Fibroblast of skin of right biceps (primary cell): ENCODE measurements around the gene COX15.
"Not testable (repeated sequence)": the region's sequence is repeated elsewhere in the genome, so short reads cannot be mapped to it uniquely, and the experiment has no call there.

ENCODE experiments used
- DNase-seq: peaks from one replicate; pipeline ENCODE4 v3.0.0-alpha.2; 2013

The COX15 gene

DNA sequence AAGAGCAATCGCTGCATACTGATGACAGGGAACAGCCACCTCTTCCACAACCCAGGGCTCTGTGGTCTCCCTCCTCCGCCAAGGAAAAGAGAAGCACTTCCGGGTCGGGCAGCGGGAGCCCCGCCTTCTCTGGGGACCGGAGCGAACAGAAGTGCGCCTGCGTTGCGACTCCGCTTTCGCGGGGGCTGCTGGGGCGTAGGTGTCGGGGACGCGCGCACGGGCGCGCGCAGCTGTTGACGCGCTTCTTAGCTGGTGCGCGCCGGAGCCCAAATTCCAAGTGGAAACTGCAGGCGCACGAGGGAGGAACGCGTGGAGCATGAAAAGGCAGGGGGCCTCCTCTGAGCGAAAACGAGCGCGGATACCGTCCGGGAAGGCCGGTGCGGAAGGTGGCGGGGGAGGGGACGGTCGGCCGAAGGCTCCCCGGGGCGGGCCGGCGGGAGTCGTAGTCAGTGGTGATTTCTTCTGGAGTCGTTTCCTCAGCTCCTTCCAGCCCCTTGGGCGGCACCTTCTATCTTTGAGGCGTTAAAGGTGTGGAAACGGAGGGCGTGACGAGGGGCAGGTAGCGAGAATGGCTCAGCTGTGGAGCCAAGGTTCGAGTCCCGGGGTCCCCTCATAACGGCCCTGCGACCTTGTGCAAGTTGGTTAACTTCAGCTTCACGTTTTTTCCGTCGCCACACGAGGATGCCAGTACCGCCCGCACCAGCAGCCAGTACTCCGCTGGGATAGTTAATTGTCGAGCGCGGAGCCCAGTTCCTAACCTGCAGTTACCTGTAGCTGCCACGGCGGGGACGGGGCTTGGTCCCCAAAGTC is at the start of gene COX15, which contains the start of gene CUTC:
Gene COX15, minus strand, starts transcription at position 95 of the 810 bp plus-strand sequence. Its CDS starts 78 bp downstream, at position 17.
Gene CUTC, plus strand, starts transcription at position 202 of the 810 bp plus-strand sequence. Its CDS starts 115 bp downstream, at position 317.
- peak; percentile 96 for DNase-seq

DNA sequence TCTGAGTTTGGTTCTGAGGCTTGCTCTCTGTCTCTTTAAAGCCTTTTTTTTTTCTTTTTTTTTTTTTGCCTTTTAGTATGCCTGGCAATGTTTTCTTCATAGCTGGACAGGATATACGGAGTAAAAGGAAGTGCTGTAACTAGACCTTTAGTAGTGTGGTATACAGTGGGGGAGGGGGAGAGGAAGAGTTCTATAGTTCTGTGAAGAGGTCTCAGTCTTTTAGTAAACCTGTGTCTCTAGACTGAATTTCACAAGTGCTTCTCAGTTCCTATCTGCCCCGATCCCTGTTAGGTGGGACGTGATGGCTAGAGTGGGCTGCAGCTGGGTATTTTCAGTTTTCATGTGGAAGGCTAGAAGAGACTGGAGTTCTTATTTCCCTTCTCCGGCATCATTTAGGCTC is 47.4 kb upstream of the COX15 start:
- peak; percentile 84 for DNase-seq

DNA sequence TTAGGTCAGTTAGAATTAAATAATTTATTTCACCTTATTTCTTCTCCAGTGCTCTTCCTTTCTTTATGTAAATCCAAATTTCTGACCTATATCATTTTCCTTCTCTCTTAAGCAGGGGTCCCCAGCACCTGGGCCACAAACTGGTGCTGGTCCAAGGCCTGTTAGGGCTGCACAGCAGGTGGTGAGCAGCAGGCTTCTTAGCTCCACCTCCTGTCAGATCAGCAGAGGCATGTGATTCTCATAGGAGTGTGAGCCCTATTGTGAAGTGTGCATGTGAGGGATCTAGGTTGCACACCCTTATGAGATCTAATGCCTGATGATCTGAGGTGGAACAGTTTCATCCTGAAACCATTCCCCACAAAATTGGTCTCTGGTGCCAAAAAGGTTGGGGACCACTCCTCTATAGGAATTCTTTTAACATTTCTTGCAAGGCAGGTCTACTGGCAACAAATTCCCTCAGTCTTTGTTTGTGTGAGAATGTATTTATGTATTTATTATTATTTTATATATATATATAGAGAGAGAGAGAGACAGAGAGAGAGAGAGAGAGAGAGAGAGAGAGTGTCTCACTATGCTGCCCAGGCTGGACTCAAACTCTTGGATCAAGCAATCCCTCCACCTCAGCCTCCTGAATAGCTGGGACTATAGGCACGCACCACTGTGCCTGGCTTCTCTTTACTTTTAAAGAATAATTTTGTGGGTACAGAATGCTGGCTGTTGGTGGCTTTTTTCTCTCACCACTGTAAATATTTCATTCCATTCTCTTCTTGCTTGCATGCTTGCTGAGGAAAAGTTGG is 46.2 kb upstream of the COX15 start:
- DNase-seq: no peak

DNA sequence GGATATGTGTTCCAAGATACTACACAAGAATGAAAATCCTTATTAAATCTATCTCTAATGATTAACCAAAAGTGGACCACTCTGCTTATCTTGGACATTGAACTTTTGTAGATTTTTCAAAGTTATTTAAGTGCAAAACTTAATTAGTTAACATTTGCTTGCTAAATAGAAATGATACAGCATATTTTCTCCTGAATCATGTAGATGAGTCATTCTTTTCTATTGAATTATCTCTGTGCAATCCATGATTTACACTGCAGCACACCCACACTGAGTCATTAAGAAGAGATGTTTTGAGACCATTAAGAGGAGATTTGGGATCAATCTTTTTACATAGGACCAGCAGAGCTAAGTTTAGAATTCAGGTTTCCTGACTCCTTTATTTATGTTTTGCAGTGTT is 43.9 kb upstream of the COX15 start:
- DNase-seq: peak; percentile 93

DNA sequence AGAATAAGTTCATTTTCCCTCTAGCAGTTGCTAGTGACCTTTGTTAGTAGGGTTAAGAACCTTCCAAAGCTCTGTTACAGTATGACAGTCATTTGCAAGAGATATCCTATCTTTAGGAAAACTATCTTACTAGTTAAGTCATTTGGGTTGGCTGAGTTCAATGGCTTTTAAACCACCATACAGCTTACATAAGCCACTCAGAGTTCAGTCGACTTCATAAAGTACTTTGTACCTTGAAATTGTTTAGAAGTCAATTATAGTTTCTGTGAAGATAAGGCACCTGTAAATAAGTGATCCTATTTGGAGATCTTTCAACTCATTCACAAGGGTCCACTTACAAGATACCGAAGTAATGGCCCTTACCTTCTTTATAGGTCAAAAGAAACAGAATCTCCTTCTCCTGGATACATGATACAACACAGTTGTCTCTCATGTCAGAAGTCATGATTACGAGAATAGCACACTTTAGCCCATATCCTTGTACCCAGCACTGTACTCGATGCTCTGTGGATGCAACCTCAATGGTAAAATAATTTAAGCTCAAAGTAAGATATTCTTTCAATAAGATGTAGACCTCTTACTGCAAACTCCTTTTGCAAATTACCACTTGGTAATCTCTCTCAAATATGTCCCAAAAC is 38.6 kb upstream of the COX15 start:
- no peak for DNase-seq

DNA sequence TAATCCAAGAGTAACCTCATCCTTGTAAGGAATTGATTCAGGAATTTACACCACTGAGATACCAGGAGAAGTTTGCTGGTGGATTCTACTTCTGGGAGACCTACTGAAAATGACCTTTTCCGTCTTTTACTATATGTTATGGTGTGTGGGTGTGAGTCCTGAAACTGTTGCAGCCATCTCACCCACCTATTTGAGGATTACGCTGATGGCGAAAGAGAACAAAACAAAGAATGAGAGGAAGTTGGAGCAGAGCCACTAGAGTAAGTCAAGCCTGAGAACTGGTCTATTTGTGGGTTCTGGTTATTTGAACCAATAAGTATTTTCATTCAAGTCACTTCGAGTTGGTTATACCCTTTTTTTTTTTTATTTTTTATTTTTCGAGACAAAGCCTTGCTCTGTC is 37.8 kb upstream of the COX15 start:
- DNase-seq: no peak

DNA sequence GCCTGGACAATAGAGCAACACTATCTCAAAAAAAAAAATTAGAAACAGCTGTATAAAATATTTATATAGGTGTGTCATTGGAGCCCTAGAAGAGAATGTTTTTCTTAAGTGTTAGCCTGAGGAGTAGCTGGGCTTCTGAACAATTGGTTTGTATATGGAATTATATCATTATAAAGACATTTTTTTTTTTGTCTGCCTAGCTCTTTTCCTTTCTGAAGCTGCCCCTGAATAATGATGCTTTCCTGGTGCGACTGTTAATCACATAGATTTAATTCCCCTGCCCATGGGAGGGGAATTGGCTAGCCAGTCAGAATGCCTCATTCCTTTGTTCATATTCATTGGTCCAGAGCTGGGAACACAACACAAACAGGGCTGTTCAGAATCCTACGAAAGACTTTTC is 36.6 kb upstream of the COX15 start:
- peak; percentile 59 for DNase-seq

DNA sequence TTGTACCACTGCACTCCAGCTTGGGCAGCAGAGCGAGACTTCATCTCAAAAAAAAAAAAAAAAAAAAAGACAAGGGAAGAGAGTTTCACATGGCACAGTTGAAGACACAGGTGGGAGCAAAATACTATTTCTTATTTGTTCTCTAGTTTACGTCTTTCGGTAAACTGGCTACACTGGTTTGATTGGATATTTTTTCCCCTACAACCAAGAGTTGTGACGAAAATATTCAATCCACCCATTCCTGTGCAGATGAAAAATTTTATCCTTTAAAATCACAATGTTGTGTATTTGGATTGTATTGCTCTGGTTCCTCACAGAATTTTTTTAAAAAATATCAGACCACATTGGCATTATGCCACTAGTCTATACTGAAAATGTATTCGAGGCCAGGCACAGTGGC is 36.0 kb upstream of the COX15 start:
- no peak for DNase-seq

DNA sequence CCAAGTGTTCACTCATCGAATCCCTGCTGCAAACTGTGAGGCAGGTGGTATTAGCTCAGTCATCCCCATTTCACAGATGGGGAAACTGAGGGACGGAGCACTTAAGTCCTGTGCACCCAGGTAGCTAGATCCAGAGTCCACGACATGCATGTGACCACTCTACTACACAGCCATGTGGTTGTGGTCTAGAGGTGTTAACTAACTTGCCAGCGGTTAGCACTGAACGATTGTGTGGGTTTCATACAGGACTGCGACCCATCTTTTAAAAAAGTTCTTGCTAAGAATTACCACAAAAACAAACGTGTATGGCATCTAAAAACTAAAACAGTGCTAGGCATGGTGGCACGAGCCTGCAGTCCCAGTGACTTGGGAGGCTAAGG is 34.4 kb upstream of the COX15 start:
- DNase-seq: no peak

DNA sequence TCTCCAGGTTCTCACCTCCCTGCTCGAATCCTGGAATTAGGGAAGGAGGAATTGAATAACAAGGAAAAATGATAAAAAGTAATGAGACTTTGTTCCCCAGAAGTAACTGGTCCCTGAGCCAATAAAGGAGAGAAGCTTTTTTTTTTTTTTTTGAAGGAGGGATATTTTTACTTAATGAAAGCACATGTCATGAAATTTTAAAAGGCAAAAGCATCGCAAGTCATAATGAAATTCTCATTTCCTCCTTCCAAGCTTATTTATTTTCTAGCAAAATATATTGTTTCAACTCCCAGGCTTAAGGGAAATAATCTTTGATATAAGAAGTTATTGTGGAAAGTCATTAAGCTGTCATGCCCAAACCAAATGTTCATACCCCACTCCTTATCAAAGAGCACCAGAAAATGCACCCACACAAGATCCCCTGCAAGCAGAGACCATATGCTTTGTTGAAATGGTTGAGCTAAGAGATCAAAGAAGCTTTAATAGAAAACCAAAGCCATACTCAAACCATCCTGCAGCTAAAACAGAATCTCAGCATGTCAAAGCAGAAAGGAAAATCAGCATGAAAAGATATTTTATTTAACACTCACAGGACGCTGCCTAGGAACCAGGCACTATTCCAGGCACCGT is 33.9 kb upstream of the COX15 start:
- no peak for DNase-seq

DNA sequence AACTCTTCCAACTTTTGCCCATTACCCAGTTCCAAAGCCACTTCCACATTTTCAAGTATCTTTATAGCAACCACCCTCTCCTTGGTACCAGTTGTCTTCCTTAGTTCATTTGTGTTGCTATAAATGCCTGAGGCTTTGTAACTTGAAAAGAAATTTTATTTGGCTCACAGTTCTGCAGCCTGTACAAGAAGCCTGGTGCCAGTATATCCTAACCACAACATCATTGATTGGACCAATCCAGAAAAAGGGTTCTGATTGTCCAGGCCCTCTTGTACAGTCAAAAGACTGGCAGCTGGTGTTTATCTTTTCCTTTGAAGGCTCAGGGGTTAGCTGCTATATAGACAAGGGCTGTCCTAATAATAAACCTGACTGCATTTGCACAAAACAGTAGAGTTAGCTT is 29.4 kb upstream of the COX15 start:
- no peak for DNase-seq

DNA sequence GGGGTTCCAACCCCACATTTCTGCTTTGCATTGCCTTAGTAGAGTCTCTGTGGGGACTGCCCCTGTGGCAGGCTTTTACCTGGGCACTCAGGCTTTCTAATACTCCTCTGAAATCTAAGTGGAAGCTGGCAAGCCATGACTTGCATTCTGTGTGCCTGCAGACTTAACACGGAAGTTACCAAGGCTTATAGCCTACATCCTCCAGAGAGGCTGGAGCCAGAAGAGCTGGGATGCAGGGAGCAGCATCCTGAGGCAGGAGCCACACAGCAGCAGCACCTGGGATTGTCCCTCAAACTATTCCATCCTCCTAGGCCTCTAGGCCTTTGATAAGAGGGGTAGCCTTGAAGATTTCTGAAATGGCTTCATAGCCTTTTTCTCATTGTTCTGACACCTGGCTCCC is 28.4 kb upstream of the COX15 start:
- DNase-seq: no peak

DNA sequence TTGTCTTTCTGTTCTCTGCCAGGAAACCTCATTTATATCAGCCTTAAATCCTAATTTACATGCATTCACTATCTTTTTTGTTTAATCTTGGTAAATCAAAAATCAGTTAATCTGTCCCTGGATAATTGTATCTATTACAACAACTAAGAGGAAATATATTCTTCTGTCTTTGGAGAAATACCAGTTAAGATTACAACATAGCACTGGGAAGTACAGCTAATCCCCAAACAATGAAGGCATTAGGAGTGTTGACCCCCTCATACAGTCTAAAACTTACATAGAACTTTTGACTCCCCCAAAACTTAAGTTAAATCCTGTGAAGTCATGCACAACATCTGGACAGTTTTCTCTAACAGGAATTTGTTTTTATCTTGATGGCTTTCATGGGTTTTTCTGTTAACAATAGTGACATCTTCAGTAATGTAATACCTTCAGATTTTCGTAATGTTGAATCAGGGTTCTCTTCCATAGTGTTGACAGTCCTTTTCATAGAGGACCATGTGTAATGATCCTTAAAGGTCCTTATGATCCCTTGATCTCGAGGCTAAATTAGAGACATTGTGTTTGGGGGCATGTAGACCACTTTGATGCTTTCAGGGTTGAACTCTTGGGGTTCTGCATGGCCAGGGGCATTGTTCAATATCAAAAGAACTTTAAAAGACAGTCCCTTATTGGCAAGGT is 26.4 kb upstream of the COX15 start:
- no peak for DNase-seq

DNA sequence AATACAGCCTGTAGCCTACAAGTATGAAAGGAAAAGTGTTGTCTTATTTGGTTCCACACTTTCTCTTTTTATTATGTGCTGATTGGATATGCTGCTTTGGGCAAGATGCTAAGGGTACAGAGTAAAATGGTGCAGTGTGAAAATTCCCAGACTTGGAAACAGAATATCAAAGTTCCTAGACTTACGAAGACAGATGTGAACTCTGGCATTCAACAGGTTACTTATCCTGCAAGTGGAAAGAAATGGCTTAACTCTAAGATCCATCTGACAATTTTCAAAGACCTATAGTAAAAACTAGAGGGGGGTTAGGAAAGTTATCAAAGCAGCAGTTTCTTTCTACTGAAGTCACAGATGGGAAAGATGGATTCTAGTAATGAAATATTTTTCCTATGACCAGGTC is 24.2 kb upstream of the COX15 start:
- no peak for DNase-seq

DNA sequence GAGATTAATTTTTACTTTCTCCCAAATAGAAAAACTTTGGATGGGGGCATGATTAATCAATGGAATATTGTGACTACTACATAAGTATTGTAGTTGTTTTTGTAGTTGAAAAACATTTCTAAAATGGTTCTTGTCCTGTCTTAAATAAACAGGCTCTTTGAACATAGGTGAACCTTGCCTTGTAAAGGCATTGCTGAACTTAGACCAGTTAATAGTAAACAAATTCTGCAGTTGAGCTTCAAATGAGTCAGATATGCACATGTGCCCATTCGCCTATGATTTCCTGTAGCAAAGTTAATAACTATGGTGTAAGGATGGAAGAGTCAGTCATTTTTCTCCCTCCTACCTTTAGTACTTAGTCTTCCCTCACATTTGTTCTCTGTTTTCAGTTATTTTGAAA is 22.7 kb upstream of the COX15 start:
- no peak for DNase-seq

DNA sequence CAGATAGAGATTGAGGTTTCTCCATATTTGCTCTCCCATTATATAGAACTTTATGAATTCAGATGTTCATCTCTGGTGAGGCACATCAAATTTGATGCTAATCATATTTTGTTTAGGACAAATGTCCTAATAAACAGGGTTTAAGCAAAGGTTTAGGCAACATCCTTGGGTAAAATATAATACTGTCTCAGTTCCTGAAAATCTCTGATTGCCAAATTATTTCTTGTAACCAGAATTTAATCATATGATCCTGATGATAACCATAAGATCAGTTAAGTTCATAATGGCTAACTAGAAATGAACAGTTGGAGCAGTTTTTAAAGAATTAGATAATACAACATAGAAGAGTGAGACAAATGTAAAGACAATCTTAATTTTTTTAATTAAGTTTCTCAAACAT is 18.7 kb upstream of the COX15 start:
- no peak for DNase-seq

DNA sequence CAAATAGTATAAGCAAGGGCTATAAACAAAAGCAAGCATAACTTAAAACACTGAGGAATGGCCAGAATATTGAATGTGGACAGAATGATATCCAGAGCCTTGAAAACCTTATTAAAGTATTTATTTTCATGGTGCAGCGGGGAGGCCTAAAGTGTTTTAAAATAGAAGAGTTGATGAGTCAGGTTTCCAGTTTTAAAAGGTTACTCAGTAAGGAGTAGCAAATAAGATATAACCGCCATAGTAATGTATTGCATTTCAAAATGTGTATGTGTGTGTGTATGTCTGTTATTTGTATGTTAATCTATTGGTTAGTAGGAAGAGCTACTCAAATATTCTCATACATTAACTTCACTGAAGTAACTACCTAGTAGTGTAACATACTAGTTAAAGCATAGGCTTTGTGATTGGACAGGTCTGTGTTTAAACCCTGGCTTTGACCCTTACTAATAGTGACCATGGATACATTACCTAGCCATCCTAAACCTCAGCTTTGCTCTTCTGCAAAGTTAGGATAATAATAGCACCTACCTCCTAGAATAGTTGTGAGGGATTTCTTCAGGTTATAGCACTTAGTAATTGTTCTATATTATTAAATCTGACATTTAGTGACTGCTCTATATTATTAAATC is 17.0 kb upstream of the COX15 start:
- DNase-seq: no peak

DNA sequence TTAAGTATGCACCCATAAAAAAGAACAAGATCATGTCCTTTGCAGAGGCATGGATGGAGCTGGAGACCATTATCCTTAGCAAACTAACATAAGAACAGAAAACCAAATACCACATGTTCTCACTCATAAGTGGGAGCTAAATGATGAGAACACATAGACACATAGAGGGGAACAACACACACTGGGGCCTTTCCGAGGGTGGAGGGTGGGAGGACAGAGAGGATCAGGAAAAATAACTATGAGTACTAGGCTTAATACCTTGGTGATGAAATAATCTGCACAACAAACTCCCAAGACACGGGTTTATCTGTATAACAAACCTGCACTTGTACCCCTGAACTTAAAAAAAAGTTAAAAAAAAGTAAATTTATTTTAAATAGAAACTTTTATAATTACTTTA is 14.2 kb upstream of the COX15 start:
- DNase-seq: not testable (repeated sequence)

DNA sequence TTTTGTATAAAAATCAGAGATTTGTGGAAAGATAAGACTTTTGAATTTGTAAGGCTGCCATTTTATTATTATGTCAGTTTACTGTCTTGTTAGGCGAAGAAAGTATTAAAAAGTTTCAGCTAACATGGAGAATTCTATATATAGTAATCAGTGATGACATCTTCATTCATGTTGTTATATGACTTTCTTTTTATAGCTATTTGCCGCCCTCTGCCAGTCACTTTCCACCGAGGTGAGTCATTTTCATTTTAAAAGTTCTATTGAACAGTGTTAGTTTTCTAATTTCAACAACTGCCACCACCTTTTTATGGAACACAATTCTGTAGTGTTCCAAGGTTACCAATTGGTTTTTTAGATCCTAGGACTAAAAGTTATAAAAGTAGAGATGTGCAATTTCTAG is 11.9 kb upstream of the COX15 start:
- peak; percentile 3 for DNase-seq

DNA sequence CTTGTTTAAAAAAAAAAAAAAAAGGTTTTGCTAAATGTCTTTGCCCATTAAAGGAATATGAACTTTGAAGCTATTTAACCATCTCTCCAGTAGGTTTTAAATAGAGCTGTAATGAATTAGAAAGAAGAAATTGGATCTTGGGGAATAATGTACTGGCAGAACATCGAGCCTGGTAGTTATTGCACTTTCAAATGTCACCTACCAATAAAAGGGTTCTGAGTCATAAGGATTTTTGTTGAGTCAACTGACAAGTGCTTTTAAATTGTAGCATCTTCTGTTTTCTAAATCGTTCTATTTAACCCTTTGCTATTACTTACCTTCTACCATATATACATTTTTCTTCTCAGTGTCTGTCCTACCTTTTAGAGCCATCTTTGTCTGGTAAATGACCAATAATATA is 10.8 kb upstream of the COX15 start:
- peak; percentile 22 for DNase-seq

DNA sequence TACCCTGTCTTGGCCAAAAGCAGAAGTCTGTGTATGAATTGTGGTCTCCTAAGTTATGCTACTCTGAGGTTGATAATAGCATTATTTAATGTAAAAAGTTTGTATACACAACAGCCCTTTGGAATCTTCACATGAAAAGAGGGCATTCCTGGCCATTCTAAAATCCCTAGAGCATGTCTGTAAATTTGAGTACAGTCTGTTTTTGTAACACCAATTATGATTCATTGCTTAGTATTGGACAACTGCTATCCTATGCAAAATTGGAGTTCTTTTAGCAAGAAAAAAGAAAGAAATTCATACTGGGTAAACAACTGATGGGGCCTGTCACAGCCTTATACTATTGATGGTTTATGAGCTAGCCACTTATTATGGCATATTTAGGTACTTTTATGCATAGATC is 10.3 kb upstream of the COX15 start:
- peak; percentile 25 for DNase-seq

DNA sequence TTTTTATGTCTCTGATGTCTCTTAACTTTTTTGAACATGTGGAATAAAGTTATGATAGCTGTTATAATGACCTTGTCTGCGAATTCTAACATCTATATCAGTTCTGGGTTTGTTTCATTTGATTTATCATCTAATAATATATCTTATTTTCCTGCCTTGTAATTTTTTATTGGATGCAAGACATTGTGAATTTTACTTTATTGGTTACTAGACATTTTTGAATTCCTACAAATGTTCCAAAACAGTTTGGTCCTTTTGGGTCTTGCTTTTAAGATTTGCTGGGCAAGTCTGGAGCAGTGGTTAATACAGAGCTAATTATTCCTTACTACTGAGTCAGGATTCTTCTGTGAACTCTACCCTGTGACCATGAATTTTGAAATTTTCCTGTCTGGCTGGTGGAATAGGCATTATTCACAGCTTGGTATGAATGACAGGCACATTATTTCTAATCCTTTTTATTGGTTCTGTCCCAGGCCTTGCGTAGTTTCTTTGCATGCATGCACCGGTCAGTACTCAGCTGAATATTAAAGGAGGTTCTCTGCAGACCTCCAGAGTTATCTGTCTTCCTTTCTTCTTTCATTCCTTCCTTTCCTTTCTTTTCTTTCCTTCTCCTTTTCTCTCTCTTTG is 9.1 kb upstream of the COX15 start:
- DNase-seq: no peak
